SIG-M5 treated with dmso at 0.1 percent for 504 hours (cell line): ENCODE results near the gene KRT23.

ENCODE experiments used
- DNase-seq: peaks from one replicate; lab custom pipeline; 2025; ENCODE audit not compliant: unreplicated experiment; lab: John Stamatoyannopoulos, UW

The KRT23 gene

DNA sequence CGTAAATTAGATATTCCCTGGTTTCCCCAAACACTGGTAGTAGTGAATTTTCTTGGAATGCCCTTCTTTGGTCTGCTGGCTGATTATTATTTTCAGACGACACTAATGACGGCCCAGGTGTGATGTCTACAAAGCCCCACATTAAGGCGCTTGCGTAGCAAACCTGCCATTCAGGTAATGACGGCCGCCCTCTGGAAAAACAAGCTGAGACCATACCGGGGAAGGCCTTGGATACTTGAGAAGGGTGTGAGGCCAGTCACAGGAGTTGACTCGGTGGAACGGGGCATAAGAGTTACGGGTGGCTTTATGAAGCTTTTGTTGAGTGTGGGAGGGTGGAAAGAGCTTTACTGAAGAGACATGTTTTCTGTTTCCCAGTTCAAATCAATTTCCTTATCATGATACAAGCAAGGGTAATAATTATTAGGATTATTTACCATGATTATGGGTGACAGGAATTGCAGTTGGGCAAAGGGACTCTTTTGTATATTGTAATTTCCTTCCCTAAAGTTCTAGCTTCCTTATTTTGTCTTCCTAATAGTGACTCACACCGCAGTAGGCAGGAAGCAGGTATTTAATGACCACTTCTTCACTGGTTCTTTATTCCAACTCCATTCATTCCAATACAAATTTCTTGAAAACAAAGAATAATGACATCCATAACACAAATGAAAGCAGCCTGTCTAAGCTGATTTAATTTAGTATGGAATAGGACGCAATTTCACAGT is 24.8 kb downstream of the KRT23 start:
- no peak for DNase-seq

DNA sequence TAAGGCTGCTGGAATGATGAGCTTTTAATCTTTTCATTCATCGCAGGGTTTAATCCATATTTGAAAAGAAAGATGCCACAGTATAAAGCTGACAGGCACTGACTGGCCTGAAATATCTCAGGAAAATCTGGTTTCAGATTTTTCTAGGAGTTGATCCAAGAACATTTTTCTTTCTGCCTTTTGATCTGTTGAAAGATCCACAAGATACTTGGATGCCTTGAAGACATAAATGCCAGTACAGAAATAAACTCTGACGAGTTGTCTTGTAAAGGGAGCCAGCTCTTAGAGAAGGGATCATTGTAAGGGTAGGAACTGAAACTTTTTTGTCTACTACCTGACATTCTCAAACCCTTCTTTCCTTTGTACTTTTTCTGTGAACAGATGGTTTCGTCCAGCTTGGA is 27.0 kb downstream of the KRT23 start:
- DNase-seq = no peak

DNA sequence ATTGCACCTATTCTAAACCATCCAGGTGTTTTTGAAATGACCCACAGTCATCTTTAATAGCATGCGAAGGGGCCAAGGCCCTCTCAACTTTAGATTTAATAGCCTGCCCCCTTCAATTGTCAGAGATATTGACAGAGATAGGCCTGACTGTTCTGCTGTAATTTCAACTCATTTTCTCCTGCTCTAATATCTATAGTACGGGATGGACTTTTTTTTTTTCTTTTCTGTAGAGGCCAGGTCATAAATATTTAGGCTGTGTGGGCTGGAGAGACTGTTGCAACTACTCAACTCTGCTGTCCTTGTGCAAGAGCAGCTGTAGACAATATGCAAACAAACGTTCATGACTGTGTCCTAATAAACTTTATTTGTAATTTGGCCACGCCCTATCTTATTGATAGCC is 27.7 kb downstream of the KRT23 start:
- DNase-seq = peak; percentile 9

DNA sequence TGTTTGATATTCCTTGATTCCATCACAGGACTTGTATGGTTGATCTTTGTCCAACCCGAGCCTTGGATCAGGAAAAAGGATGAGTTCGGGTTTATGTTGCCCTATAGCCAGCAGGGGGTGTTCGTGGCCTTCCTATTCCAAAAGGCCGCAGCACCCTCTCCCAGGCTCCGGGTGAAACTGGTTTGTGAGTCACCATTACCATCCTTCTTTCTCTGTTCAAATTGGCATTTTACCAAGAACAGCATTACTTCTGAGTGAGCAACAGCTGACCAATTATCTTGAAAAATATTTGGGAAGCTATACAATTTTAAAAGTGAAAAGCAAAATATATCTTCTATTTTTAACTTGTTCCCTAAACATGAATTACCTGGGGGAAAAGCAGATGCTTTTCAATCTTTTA is 28.1 kb downstream of the KRT23 start:
- DNase-seq = peak; percentile 83

DNA sequence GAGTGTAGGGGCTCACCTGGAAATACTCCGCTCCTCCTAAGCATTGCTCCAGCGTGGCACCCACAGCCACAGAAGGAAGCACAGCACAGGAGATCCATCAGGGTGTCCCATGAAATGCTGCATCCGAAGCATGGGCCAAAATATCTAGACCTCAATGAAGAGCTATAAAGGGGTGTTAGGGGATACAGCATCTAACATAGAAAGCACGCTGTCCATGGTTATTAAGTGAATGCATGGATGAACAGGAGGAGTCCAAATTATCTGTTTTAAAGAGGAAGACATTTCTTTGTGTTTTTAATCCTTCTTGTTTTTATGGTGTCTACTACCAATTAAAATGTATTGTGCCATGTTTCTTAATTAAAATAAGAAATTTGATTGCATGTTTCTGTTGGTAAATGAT is 30.8 kb downstream of the KRT23 start:
- DNase-seq = no peak

DNA sequence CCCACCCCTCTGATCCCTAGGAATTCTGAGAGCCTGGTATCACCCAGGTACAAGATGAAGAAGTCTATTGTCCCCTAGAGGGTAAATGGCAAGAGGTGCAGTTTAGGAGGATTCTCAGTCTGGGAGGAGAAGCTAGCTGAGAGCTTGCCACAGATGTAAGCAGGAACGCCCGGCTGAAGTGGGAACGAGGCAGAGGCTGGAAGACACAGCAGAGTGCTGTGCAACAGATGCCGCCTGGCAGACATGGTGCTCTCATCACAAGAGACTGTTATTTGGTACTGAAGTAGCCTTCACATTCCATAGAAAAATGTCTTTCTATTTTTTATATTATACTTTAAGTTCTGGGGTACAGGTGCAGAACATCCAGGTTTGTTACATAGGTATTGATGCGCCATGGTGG is 32.1 kb downstream of the KRT23 start:
- no peak for DNase-seq

DNA sequence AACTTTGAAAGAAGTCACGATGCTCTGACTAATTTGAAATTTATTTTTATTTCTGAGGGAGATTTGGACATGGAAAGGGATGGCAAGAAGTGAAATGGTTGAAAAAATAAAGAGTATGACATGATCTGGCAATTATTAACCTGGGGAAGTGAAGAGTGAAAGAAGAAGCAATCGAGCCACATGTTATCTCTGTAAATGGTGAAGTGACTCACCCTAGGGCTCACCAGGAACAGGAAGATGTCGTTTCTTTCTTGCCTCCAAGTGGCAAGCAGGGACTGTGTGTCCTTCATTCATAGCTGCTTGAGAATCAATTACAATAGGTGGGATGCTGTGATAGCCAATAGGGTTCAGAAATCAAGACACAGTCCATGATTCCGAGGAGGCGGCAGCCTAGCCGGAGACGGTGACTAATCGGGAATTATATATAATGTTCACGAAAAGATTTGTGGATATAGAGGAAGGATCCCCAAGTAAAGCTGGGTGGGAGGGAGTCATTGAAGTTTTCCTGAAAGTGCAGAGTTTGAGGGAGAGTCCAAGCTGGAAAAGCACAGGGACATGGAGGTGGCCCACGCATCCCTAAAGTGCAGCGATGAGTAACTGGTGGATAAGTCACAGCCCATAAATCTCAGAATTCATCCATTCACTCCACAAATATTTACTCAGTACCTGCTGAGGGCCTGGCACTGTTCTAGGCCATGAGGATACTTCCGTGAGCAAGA is 34.2 kb downstream of the KRT23 start:
- DNase-seq = peak; percentile 53

DNA sequence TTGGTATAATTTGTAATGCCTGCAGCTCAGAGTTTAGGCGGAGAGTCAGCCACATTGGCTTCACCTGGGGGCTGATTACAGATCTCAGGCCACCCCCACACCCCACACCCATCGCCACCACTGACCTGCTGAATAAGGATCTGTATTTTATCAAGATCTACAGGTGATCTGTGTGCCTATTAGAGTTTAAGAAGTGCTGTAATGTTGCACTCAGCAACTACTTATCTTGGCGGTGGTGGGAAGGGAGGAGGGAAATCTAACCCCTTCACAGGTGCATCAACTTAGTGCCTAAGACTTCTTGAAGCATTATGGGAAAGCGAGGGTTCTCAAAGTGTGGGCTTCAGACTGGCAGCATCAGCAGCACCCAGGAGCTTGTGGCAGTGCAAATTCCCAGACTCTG is 34.9 kb downstream of the KRT23 start:
- DNase-seq = no peak

DNA sequence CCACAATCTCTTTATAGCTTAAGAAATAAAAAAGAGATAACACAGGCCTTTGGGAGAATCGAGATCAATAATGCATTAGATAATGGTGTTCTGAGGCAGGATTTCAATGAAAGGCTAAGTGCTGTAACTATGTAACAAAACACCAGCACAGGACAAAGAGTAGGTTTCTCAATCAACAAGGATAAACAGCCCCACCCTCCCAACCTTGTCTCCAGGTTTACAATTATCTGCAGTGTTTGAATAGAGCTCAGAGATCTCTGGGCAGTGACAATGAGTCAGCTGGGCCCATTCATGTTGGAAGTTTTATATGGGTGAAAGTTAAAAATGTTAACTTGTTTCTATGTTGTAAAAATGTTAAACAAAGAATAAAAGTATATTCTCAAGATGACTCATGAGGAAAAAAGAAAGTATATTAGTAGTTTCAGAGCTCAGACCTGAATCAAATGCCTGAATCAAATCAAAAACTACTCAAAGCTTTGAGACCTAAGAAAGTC is 35.4 kb downstream of the KRT23 start:
- peak; percentile 31 for DNase-seq

DNA sequence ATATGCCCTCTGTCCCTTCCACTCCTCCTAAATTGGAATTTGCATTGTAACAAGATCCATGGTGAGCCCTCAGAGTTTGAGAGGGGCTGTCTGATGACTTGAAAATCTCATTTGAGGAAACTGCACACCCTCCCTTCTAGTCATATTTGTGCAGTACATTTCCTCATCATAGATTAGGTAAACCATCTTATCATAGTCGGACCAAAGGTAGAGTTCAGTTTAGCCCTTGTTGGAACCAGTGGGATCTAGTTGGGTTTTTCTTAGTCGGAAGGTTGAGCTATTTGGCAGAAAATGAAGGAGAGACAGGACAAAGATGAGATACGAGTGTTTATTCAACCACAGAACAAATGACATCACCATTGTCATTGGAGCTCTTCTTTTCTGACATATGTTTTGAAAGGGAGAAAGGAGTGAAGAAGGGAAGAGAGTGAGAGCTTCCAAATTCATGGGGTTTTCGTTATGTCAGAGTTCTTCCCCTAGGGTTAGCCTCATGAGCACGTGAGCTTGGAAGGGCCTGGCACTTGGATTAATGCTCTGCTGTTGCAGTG is 36.6 kb downstream of the KRT23 start:
- no peak for DNase-seq

DNA sequence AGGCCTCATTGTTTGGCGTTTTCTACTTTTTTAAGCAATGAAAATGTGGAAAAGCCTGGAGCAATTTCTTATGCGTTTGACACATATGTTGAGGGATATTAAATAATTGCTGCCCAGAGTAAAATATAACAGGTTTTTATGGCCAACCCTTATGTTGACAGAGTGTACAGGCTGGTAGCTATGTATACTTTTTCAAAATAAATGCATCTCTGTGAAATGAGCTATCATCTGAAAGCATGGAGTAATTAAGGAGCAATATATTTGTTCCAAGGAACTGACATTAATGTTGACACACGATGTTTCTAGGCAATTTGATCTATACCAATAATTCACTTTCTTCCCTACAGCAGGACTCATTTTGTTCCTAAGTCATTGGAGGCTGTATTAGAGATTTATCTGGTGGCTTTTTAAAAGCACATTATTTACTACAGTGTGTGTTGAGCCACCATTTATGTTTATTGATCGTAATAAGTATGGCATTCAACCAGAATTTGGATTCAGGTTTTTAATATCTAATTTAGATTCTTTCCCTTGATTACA is 40.5 kb downstream of the KRT23 start:
- no peak for DNase-seq

DNA sequence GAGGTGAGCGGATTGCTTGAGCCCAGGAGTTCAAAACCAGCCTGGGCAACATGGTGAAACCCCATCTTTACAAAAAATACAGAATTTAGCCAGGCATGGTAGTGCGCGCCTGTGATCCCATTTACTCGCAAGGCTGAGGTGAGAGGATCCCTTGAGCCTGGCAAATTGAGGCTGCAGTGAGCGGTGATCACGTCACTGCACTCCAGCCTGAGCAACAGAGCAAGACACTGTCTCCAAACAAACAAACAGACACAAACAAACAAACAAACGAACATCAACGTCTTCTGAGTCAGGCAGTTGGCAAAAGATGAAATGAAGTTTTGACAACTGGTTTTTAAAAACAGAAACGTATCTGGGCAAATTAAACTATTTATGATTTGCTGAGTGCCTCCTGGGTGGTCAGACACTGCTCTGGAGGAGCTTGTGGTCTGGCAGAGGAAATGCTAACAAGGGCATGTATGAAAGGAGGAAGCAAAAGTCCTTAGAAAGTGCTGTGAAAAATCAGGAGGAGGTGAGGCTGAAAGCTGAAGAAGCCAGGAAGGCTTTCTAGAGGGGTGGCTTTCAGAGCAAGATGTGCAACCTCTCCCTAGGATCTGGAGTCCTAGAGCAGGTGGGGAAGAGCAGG is 42.2 kb downstream of the KRT23 start:
- no peak for DNase-seq

DNA sequence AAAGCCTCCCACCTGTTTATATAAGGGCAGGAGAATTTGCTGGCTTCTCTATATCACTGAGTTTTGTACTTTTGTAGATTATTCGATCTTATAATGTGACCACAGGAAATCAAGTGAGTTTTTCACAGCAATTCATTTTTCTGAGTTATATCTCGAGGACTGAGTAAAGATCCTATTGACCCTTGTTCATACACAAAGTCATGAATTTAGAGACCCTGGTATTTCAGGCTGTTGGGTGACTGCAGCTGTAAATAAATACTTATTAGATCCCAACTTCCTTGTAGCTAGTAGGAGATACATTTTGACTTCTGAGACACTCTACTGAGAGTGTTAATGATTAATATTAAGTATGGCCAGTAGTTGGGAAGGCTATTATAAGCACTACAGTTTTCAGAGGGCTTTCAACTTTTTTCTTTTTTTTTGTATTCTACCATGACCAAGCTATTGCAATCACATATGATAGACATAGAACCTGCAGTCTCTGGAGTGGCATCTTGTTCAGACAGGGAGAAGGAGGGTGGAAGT is 49.2 kb downstream of the KRT23 start:
- no peak for DNase-seq

DNA sequence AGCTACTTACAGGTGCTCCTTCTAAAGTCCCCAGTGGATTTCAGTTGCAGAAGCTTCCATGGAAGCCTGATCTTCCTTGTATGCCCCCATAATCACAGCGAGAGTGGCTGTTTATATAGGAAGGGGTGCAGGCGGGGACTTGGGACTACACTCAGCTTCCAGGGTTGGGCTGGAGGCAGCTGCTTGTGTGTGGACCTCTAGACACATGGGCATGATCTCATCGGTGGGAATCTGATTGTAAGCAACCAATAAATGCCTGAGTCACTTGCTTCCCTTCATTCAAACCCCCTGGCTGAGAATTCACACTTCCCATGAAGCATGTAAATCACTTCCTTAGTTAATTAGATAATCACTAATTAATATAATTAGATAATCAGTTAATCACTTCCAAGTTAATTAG is 51.4 kb downstream of the KRT23 start:
- DNase-seq = no peak

DNA sequence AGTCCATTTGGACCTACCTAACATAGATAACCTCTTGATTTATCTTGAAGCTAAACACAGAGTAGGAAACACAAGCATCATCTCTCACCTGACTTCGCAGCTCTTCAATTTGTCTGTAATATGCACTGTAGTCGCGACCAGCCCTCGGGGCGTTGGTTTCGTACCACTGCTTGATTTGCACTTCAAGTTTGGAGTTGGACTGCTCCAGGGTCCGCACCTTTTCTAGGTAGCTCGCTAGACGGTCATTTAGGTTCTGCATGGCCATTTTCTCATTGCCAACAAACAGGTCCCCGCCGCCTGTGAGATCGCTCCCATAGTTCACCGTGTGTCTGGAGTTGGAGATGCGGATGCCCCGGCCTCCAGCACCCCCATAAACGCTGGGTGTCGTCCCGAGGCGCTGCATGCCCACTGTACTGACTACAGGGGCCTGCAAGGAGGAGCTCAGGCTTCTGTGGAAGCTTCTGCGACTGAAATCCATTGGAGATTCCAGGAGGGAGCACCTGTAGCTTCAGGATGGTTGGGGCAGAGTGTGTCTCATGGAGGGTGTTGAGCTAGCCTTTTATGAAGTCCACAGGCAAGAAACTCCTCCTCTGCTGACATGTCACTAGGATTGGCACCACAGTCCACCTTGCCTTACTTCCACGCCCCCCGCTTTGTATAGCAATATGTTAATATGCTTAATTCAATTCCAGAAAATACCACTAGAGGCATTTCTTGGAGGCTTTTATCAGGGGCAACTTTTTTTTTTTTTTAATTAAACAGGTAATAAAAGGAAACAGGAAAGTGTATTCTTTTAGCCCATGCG is 52.5 kb downstream of the KRT23 start, which contains the start of gene KRT20:
KRT20 (minus strand) TSS at position 535 of the 805 bp plus-strand sequence; CDS start at position 478, 57 bp downstream.
- no peak for DNase-seq

DNA sequence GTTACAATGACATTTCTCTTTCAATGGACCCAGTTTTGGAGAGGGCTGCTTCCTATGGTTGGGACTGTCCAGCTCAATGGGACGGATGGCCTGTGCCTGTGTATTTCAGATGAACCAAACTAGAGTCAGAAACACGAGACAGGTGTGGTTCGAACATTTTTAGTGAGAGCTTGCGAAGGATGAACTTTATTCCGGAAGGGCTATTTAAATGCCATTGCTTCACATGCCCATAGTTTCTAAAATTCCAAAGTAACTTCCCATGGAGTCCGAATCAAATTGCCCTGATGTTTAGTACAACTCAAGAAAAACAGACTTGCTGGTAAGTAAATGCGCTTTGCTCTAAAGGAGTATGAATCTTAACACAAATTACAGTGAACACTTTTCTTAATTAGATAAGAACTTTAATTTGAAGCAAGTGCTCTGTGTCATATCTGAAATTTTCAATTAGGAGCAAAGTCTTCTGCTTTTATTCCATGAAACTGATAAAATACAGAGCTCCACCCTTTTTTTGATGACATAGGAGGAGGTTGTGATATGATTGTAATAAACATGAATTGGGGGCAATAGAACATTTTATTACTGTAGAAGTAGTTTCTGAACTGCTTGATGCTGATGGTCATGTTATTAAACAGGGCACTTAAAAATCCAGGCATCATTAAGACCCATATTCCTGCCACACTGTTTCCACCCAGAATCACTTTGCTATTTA is 53.7 kb downstream of the KRT23 start:
- no peak for DNase-seq

DNA sequence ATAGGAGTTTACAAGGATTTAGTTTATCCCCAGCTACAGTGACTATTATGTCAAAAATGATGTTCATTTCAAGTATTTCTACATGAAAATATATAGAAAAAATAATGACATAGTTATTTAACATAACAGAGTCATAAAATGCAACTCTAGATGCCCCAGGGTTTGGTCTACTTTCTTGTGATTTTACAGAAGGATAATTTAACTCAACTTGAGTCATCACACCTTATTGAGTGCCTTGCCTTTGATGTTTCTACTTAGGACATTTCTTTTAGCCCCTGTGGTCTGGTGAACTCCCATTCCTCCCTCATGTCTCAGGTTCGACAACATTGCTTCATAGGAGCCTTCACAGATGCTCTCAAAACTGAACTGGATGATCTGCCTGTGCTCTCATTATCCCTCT is 54.4 kb downstream of the KRT23 start:
- DNase-seq = no peak

DNA sequence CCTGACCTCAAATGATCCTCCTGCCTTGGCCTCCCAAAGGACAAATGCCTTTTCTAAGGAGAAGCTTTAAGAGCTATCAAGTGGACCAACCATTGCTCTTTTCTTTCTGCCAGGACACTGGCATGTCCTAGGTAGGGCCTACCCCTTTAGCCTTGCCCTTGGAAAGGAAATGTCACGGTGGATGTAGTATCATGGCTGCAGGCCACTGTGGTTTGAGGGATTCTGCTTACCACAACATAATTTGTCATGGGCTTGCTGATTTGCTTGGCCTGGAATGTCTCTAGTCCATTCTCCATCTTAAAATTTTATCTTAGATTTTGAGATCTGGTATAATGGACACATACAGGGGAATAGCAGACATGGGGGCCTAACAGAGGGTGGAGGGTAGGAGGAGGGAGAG is 58.4 kb downstream of the KRT23 start:
- no peak for DNase-seq

DNA sequence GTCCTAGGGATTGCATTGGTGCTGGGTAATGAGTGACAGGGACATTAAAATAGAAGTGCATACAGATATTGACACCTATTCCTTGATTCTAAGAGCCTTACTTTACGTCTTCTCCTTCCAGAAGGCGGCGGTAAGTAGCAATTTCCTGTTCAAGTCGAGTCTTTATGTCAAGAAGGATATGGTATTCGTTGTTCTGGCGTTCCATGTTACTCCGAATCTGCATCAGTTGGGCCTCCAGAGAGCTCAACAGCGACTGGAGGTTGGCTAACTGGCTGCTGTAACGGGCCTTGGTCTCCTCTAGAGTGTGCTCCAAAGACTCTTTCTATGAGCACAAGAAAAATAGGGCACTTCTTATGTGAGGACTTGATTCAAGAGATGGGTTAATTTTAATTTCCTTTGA is 59.4 kb downstream of the KRT23 start:
- no peak for DNase-seq

DNA sequence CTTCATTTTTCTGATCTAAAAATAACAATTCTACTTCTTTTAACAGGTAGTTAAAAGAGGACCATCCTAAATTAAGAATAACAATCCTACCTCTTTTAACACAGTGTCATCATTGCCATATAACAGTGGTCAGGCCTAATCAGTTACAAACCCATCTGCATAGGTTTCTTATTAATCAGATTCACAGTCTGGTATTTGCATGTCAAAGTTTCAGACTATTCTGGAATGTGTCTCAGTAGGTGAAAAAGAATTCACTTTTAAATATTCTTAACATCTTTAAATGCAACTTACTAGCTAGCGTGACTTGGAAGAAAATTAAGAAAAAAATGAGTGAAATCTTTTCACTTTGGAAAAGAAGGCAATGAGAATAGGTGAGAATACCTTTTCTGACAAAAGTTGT is 63.6 kb downstream of the KRT23 start:
- no peak for DNase-seq
